HepG2 (cell line): ENCODE measurements around the gene IQCN. TPM values are rescaled to one million over a fixed set of nuclear protein-coding genes. Genes with fewer than 3 reads are reported as not detected.

Experiments
- HDAC2 ChIP-seq: sonication (generic); formaldehyde crosslinking; IDR thresholded peaks from 2 replicates; pipeline ENCODE4 v1.4.0; 2020; ENCODE audit warnings: missing genetic modification reagents
- HMGXB4 ChIP-seq, 2 experiments: sonication (generic) in 1 of 2; formaldehyde crosslinking in 1 of 2; IDR thresholded peaks; 2 replicates each; pipeline versions ENCODE4 v1.4.0 to v1.6.1; 2018 to 2020; ENCODE audit warnings: missing genetic modification reagents in 2 of 2, borderline replicate concordance in 1 of 2, low read depth in 1 of 2, mild to moderate bottlenecking in 1 of 2, missing biosample characterization in 1 of 2
- HOXA3 ChIP-seq: sonication (generic); formaldehyde crosslinking; IDR thresholded peaks from 2 replicates; pipeline ENCODE4 v1.5.0; 2020; ENCODE audit warnings: missing genetic modification reagents
- NFE2 ChIP-seq: sonication (generic); formaldehyde crosslinking; IDR thresholded peaks from 2 replicates; pipeline ENCODE4 v1.4.0; 2020; ENCODE audit warnings: missing genetic modification reagents
- PAXIP1 ChIP-seq: sonication (generic); formaldehyde crosslinking; conservative IDR thresholded peaks from 2 replicates; pipeline ENCODE4 v1.4.0; 2020; ENCODE audit warnings: mild to moderate bottlenecking, missing genetic modification reagents, moderate library complexity
- STAG1 ChIP-seq: sonication (generic); formaldehyde crosslinking; IDR thresholded peaks from 2 replicates; pipeline ENCODE4 v1.4.0; 2020; ENCODE audit warnings: missing genetic modification reagents
- STAT5B ChIP-seq: sonication (generic); formaldehyde crosslinking; IDR thresholded peaks from 2 replicates; pipeline ENCODE4 v1.4.0; 2020; ENCODE audit warnings: missing genetic modification reagents
- USF2 ChIP-seq, 2 experiments: sonication (generic) in 1 of 2; formaldehyde crosslinking in 1 of 2; IDR thresholded peaks; 2 replicates each; pipeline versions ENCODE4 v1.5.1 to v1.6.1; 2011 to 2020; ENCODE audit warnings: borderline replicate concordance in 1 of 2, low read depth in 1 of 2, low read length in 1 of 2, mild to moderate bottlenecking in 1 of 2, missing genetic modification reagents in 1 of 2, moderate library complexity in 1 of 2
- ZKSCAN5 ChIP-seq: sonication (generic); formaldehyde crosslinking; IDR thresholded peaks from 2 replicates; pipeline ENCODE4 v1.5.1; 2020; ENCODE audit warnings: mild to moderate bottlenecking, missing genetic modification reagents
- ZNF432 ChIP-seq: sonication (generic); formaldehyde crosslinking; IDR thresholded peaks from 2 replicates; pipeline ENCODE4 v1.5.0; 2020; ENCODE audit warnings: missing genetic modification reagents, mild to moderate bottlenecking, borderline replicate concordance
- ZNF503 ChIP-seq: sonication (generic); formaldehyde crosslinking; IDR thresholded peaks from 2 replicates; pipeline ENCODE4 v1.4.0; 2020; ENCODE audit warnings: missing genetic modification reagents
- ZNF567 ChIP-seq: sonication (generic); formaldehyde crosslinking; IDR thresholded peaks from 2 replicates; pipeline ENCODE4 v1.8.1; 2023; ENCODE audit warnings: mild to moderate bottlenecking, missing genetic modification reagents, borderline replicate concordance
- polyA plus RNA-seq, 8 experiments: library from polyadenylated mRNA; depleted of rRNA in 3 of 8; stranded (reverse) in 7 of 8; unstranded in 1 of 8; fragments of >200 nt; fragmentation: Illumina TruSeq in 4 of 8; extraction: Trizol in 4 of 8; gene quantifications; 2 replicates each; pipeline versions ENCODE4 v1.2.1 to v1.2.3, GENCODE V29; 2011 to 2016; ENCODE audit warnings: low read depth in 4 of 8, missing spikeins in 1 of 8, mixed read lengths in 1 of 8; ENCODE audit not compliant: insufficient read depth in 1 of 8
- total RNA-seq, 5 experiments: library from RNA; depleted of rRNA; stranded (reverse); fragments of >200 nt; fragmentation: Illumina TruSeq; extraction: Trizol; gene quantifications; 2 replicates each; pipeline ENCODE4 v1.2.3, GENCODE V29; 2016; ENCODE audit warnings: low read depth in 1 of 5

IQCN gene
- total and polyA plus RNA-seq, 2 of the 13 experiments (the other 11 are each of a cell fraction or from before 2014, with no cell fraction given) = 0.04 to 0.18 TPM

- peak; percentile 54 to 72; a peak in 2 of 4 replicates for TF ChIP-seq HMGXB4 (CRISPR knock-in tag; IDR thresholded peaks at IDR 0.05; ENCODE audit: borderline replicate concordance in 1 of 2, low read depth in 1 of 2)
- no peak; the same call in 1 of the 2 replicates for TF ChIP-seq ZKSCAN5 (CRISPR knock-in tag)
- TF ChIP-seq HOXA3 (CRISPR knock-in tag) = peak; percentile 62
- TF ChIP-seq STAG1 (CRISPR knock-in tag) = no peak
- TF ChIP-seq ZNF503 (CRISPR knock-in tag) = peak; percentile 74; the same call in 1 of the 2 replicates
- TF ChIP-seq HDAC2 (CRISPR knock-in tag) = peak; percentile 77
- TF ChIP-seq PAXIP1 (CRISPR knock-in tag) = 0 out of 2 replicates have a peak, but pooled peaks have one; percentile 30
- no peak; the same call in 1 of the 2 replicates for TF ChIP-seq NFE2 (CRISPR knock-in tag)
- TF ChIP-seq ZNF432 (CRISPR knock-in tag) = no peak
- TF ChIP-seq STAT5B (CRISPR knock-in tag) = peak; percentile 95
- TF ChIP-seq USF2 (IDR thresholded peaks at IDR 0.05; ENCODE audit: low read depth, low read length) = no peak
- TF ChIP-seq USF2 (CRISPR knock-in tag; IDR thresholded peaks at IDR 0.05; ENCODE audit: borderline replicate concordance) = no peak
- TF ChIP-seq ZNF567 (CRISPR knock-in tag) = no peak
Measured at GRCh38 chr19:18233224-18233825, 40.9 kb downstream of the IQCN start (continued).
